ENCODE measurements around the gene ROR2. TPM values are rescaled to one million over a fixed set of nuclear protein-coding genes. Genes with fewer than 3 reads are reported as not detected.

ROR2 gene
- under 0.01 and 29.1 TPM in 2 replicates for total RNA-seq (ENCODE audit: low replicate concordance)

DNA sequence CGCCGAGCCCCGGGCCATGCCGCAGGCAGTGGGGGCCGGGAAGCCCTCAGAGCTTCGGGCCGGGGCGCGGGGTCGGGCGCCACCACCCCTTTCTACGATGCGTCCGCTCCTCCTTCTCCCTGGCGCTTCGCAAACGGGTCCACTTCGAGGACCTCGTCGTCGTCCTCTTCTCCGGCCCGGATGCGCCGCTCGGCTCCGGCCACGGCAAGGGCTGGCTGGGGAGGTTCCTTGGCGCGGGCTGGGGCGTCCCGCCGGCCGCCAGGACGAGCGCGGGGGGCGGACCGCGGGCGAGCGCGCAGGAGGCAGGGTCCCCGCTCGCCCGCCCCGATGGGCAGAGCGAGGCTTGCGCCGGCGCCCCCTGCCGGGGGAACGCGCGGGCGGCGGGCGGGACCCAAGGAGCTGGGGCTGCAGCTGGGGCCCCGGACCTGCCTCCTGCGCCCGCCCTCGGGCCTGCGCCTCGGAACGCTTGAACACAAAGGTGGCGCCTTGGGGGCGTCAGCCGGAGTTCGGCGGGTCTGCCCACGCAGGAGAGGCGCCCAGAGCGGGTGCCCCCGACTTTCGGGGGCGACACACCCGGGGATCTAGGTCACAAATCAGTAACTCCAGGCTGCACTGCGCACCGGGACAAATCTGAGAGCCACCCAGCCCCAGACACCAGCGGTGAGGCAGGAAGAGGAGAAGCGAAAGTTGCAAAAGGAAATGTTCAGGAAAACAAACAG lies at the start of gene ROR2:
Gene ROR2, minus strand, starts transcription at position 283 of the 719 bp plus-strand sequence.

Other genes with a start within 250 kb of the ROR2 start
- gene SPTLC1, start 165.2 kb upstream of the ROR2 start, total RNA-seq (ENCODE audit: low replicate concordance): 79.5 and 128 TPM in 2 replicates

Measured in smooth muscle cell of the coronary artery (primary cell).